ENCODE measurements around the gene ZDHHC8. TPM values are rescaled to one million over a fixed set of nuclear protein-coding genes. Genes with fewer than 3 reads are reported as not detected.

The ZDHHC8 gene
- total RNA-seq, 1 donor from 2014 or later = 42.4 TPM

DNA sequence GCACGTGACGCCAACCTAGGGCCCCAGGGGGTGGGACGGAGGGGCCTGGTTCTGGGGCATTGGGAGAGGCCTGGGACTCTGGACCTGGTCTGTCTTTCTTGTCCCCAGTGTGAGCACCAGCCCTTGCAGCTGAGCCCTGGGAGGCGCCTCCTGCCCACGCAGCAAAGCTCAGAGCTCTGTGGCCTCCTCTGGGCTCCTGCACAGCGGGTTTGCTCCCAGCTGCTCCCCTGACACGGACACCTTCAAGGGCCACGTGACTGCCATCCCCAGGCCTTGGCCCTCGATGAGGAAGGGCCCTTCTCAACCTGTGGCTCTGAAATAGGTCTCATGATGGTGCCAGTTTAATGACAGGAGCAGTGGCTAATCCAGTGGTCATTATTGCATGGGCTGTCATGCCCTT, 50.8 kb downstream of the ZDHHC8 start:
- Histone ChIP-seq H3K36me3 (no peaks in the 10 kb centered on the region), H3K27ac (replicated peaks) (no peak overlapping the region), H3K27me3 (ENCODE audit: low read depth) (peaks cover 11% of the 10 kb centered on the region), H3K9me3 (replicated peaks) (no peaks in the 10 kb centered on the region), H3K4me1 (no peaks in the 10 kb centered on the region), H3K4me3 (no peak overlapping the region)
- intact Hi-C loops (cut with micrococcal nuclease) = no loop called here
- TF ChIP-seq, protein P1, sequence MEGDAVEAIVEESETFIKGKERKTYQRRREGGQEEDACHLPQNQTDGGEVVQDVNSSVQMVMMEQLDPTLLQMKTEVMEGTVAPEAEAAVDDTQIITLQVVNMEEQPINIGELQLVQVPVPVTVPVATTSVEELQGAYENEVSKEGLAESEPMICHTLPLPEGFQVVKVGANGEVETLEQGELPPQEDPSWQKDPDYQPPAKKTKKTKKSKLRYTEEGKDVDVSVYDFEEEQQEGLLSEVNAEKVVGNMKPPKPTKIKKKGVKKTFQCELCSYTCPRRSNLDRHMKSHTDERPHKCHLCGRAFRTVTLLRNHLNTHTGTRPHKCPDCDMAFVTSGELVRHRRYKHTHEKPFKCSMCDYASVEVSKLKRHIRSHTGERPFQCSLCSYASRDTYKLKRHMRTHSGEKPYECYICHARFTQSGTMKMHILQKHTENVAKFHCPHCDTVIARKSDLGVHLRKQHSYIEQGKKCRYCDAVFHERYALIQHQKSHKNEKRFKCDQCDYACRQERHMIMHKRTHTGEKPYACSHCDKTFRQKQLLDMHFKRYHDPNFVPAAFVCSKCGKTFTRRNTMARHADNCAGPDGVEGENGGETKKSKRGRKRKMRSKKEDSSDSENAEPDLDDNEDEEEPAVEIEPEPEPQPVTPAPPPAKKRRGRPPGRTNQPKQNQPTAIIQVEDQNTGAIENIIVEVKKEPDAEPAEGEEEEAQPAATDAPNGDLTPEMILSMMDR (IDR thresholded peaks at IDR 0.05; ENCODE audit: borderline replicate concordance) = no peak
- no peak for DNase-seq

DNA sequence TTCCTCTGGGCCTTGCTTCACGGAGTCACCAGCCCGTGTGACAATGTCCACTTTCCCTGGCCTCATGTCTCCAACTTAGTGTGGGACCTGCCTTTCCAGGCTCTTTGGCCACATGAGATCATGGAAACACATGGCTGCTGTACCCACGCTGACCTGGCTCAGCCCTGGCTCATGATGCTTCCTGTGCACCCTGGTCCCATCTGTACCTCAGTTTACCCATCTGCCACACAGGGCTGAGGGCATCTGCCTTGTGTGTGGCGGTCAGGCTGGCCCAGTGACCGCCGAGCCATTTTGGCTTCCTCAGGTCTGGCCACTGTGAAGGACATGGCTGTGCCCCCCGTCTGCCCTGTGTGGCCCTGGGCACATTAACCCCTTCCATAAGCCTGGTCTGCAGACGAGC, 51.5 kb downstream of the ZDHHC8 start:
- DNase-seq = no peak
- intact Hi-C loops (cut with micrococcal nuclease) = no loop called here

DNA sequence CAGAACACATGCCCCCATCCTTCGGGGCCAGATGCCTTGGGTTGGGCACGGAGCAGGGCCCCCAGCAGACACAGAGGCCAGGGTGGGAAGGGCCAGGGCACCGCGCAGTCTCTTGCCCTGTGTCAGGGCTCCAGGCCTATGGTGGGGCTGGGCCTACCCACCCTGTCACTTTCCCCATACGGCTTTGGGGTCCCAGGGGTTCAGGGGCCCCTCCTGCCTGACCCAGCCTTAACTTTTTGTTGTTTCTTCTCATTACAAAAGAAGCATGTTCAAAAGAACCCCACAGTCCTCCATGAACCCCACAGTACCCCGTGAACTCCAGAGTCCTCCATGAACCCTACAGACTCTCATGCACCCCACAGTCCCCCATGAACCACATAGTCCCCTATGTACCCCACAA, 52.2 kb downstream of the ZDHHC8 start:
- H3K4me3 ChIP-seq = no peak overlapping the region
- H3K9me3 ChIP-seq (replicated peaks) = no peaks in the 10 kb centered on the region
- H3K36me3 ChIP-seq = no peaks in the 10 kb centered on the region
- DNase-seq = no peak
- H3K27ac ChIP-seq (replicated peaks) = no peak overlapping the region
- TF ChIP-seq, protein P1 (IDR thresholded peaks at IDR 0.05; ENCODE audit: borderline replicate concordance) = no peak
- intact Hi-C loops (cut with micrococcal nuclease) = no loop called here
- peaks cover 11% of the 10 kb centered on the region for H3K27me3 ChIP-seq (ENCODE audit: low read depth)
- H3K4me1 ChIP-seq = no peaks in the 10 kb centered on the region

More for the DNA sequence above, 51.5 kb downstream of the ZDHHC8 start:
- Histone ChIP-seq H3K4me1 (no peaks in the 10 kb centered on the region), H3K9me3 (replicated peaks) (no peaks in the 10 kb centered on the region), H3K27ac (replicated peaks) (no peak overlapping the region), H3K27me3 (ENCODE audit: low read depth) (peaks cover 11% of the 10 kb centered on the region), H3K4me3 (no peak overlapping the region), H3K36me3 (no peaks in the 10 kb centered on the region)
- TF ChIP-seq, protein P1 (IDR thresholded peaks at IDR 0.05; ENCODE audit: borderline replicate concordance) = no peak

DNA sequence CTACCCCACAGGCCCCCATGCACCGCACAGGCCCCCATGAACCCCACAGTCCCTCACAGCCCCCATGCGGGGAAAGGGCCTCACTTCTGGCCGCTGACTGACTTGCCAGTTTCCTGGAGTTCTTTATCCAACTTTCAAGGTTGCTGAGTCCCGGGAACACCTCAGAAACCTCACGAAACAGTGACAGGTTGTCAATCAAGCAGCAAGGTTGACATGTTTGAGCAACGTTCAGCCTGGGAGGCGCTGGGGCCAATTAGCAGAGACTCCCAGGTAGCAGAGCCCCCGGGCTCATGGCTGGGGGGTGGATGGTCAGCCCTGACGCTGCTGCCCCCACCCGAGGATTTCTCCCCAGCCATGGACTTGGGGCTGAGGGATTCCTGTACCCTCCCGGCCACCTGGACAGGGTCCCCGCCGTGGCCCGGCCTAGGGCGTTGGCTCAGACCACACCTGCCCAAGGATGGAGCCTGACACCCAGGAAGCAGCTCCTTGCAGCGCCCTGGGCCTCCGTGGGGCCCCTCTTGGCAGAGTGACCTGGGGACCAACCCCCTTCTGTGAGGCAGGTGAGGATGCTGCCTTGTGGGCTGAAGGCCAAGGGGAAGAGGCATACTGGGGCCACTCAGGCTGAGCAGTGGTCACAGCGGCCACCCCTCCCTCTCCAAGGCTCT, 53.0 kb downstream of the ZDHHC8 start:
- no peaks in the 10 kb centered on the region for H3K9me3 ChIP-seq (replicated peaks)
- H3K27ac ChIP-seq (replicated peaks) = no peak overlapping the region
- peaks cover 11% of the 10 kb centered on the region for H3K27me3 ChIP-seq (ENCODE audit: low read depth)
- H3K36me3 ChIP-seq = no peaks in the 10 kb centered on the region
- no peak for DNase-seq
- intact Hi-C loops (cut with micrococcal nuclease) = no loop called here
- TF ChIP-seq, protein P1 (IDR thresholded peaks at IDR 0.05; ENCODE audit: borderline replicate concordance) = no peak
- no peak overlapping the region for H3K4me3 ChIP-seq
- H3K4me1 ChIP-seq = no peaks in the 10 kb centered on the region

DNA sequence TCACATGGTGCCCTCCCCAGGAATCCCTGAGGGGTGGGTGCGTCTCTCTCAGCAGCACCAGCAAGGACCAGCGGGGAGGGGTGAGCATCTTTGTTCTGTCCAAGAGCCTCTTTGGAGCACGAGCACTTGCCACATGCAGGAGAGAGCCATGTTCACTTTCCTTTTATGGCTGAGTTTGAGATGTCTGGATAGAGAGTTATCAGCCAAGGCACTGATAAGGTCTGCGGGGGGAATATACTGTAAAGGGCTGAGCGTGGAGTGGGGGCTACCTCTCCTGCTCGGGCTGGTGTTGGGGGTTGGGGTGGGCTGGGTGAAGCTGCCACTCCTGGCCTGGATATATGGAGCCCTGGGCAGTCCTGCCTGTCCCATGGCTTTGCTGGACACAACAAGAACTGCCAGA, 54.1 kb downstream of the ZDHHC8 start:
- intact Hi-C loops (cut with micrococcal nuclease) = no loop called here
- peaks cover 11% of the 10 kb centered on the region for H3K27me3 ChIP-seq (ENCODE audit: low read depth)
- TF ChIP-seq, protein P1 (IDR thresholded peaks at IDR 0.05; ENCODE audit: borderline replicate concordance) = no peak
- no peak overlapping the region for H3K27ac ChIP-seq (replicated peaks)
- no peaks in the 10 kb centered on the region for H3K9me3 ChIP-seq (replicated peaks)
- DNase-seq = no peak
- no peaks in the 10 kb centered on the region for H3K36me3 ChIP-seq
- H3K4me3 ChIP-seq = no peak overlapping the region
- H3K4me1 ChIP-seq = no peaks in the 10 kb centered on the region

All from left ventricle myocardium inferior (tissue), 1 donor.